Liver (tissue), 9 donors: ENCODE results near the gene RCN2. TPM values are rescaled to one million over a fixed set of nuclear protein-coding genes. Genes with fewer than 3 reads are reported as not detected.

Experiments
- DNase-seq: peaks from one replicate; pipeline ENCODE4 v3.0.0-alpha.2; 2017; ENCODE audit warnings: low spot score
- H3K27ac ChIP-seq, 2 donors: one replicate each; pipeline ENCODE4 v1.7.0; 2013; ENCODE audit warnings: inconsistent platforms in 2 of 2, low read length in 2 of 2, control low read depth in 1 of 2, low read depth in 1 of 2, mild to moderate bottlenecking in 1 of 2
- H3K27me3 ChIP-seq, 4 donors: one replicate each; pipeline versions ENCODE4 v1.6.1 to v1.7.0; 2013; ENCODE audit warnings: low read length in 3 of 4, inconsistent platforms in 1 of 4, mild to moderate bottlenecking in 1 of 4, moderate library complexity in 1 of 4; ENCODE audit not compliant: control insufficient read depth in 4 of 4, insufficient read depth in 4 of 4
- H3K36me3 ChIP-seq, 4 donors: one replicate each; pipeline versions ENCODE4 v1.6.1 to v1.7.0; 2013; ENCODE audit warnings: low read length in 3 of 4, mild to moderate bottlenecking in 3 of 4, low read depth in 1 of 4, moderate library complexity in 1 of 4; ENCODE audit not compliant: control insufficient read depth in 4 of 4, insufficient read depth in 3 of 4
- H3K4me1 ChIP-seq, 4 donors: one replicate each; pipeline versions ENCODE4 v1.6.1 to v1.7.0; 2013; ENCODE audit warnings: low read length in 3 of 4, mild to moderate bottlenecking in 3 of 4, moderate library complexity in 1 of 4; ENCODE audit not compliant: control insufficient read depth in 4 of 4, insufficient read depth in 4 of 4
- H3K4me3 ChIP-seq, 3 donors: one replicate each; pipeline versions ENCODE4 v1.6.1 to v1.7.0; 2013; ENCODE audit warnings: low read length in 3 of 3, control low read depth in 1 of 3, low read depth in 1 of 3, mild to moderate bottlenecking in 1 of 3
- H3K9ac ChIP-seq, 2 donors: one replicate each; pipeline ENCODE4 v1.7.0; 2013; ENCODE audit warnings: low read length in 2 of 2, mild to moderate bottlenecking in 2 of 2, moderate library complexity in 2 of 2, control low read depth in 1 of 2, low read depth in 1 of 2
- H3K9me3 ChIP-seq, 4 donors: one replicate each; pipeline versions ENCODE4 v1.6.1 to v1.7.0; 2013; ENCODE audit warnings: low read length in 3 of 4; ENCODE audit not compliant: control insufficient read depth in 4 of 4
- ATF3 ChIP-seq: IDR thresholded peaks from 2 replicates; pipeline ENCODE4 v1.6.1; 2016; ENCODE audit warnings: antibody characterized with exemption
- CTCF ChIP-seq: fragments of 150-350 bp; IDR thresholded peaks from 2 replicates; pipeline ENCODE4 v1.5.1; 2017; ENCODE audit warnings: improper control_type of control experiment, low read depth, low read length; ENCODE audit not compliant: missing input control
- EGR1 ChIP-seq, 2 donors: IDR thresholded peaks; 2 replicates each; pipeline ENCODE4 v1.6.1; 2016 to 2018; ENCODE audit warnings: antibody characterized with exemption in 2 of 2, low read depth in 2 of 2
- FOXA1 ChIP-seq: IDR thresholded peaks from 2 replicates; pipeline ENCODE4 v1.6.1; 2016; ENCODE audit warnings: antibody characterized with exemption
- FOXA2 ChIP-seq: IDR thresholded peaks from 2 replicates; pipeline ENCODE4 v1.6.1; 2016; ENCODE audit warnings: antibody characterized with exemption
- GABPA ChIP-seq, 2 donors: IDR thresholded peaks in 1 of 2; conservative IDR thresholded peaks in 1 of 2; 2 replicates each; pipeline ENCODE4 v1.6.1; 2016; ENCODE audit warnings: antibody characterized with exemption in 2 of 2, mild to moderate bottlenecking in 1 of 2, moderate library complexity in 1 of 2
- HNF4A ChIP-seq, 2 donors: conservative IDR thresholded peaks; 2 replicates each; pipeline ENCODE4 v1.6.1; 2016; ENCODE audit warnings: antibody characterized with exemption in 2 of 2, mild to moderate bottlenecking in 2 of 2
- HNF4G ChIP-seq: IDR thresholded peaks from 2 replicates; pipeline ENCODE4 v1.6.1; 2016; ENCODE audit warnings: antibody characterized with exemption
- JUND ChIP-seq, 2 donors: IDR thresholded peaks; 2 replicates each; pipeline ENCODE4 v1.6.1; 2016; ENCODE audit warnings: antibody characterized with exemption in 2 of 2
- MAX ChIP-seq: IDR thresholded peaks from 2 replicates; pipeline ENCODE4 v1.6.1; 2016; ENCODE audit warnings: antibody characterized with exemption
- NR2F2 ChIP-seq: IDR thresholded peaks from 2 replicates; pipeline ENCODE4 v1.6.1; 2016; ENCODE audit warnings: antibody characterized with exemption
- RAD21 ChIP-seq, 2 donors: IDR thresholded peaks; 2 replicates each; pipeline ENCODE4 v1.6.1; 2016; ENCODE audit warnings: antibody characterized with exemption in 2 of 2, mild to moderate bottlenecking in 2 of 2
- REST ChIP-seq: IDR thresholded peaks from 2 replicates; pipeline ENCODE4 v1.6.1; 2016; ENCODE audit warnings: antibody characterized with exemption, mild to moderate bottlenecking
- RXRA ChIP-seq, 2 donors: IDR thresholded peaks; 2 replicates each; pipeline ENCODE4 v1.6.1; 2017 to 2018; ENCODE audit warnings: antibody characterized with exemption in 2 of 2, mild to moderate bottlenecking in 1 of 2
- SP1 ChIP-seq: IDR thresholded peaks from 2 replicates; pipeline ENCODE4 v1.6.1; 2018; ENCODE audit warnings: antibody characterized with exemption, mild to moderate bottlenecking
- TAF1 ChIP-seq: conservative IDR thresholded peaks from 2 replicates; pipeline ENCODE4 v1.6.1; 2016; ENCODE audit warnings: antibody characterized with exemption, mild to moderate bottlenecking
- YY1 ChIP-seq: IDR thresholded peaks from 2 replicates; pipeline ENCODE4 v1.6.1; 2016; ENCODE audit warnings: antibody characterized with exemption, mild to moderate bottlenecking
- ZBTB33 ChIP-seq: IDR thresholded peaks from 2 replicates; pipeline ENCODE4 v1.6.1; 2016; ENCODE audit warnings: antibody characterized with exemption
- WGBS: extraction: QIAGEN DNeasy Blood & Tissue Kit; methylation state at CpG from one replicate; pipeline ENCODE4 v1.1.7; 2013; 5-methylcytosine and 5-hydroxymethylcytosine counted together
- polyA plus RNA-seq, 2 donors: library from polyadenylated mRNA; stranded (reverse) in 1 of 2; unstranded in 1 of 2; fragments of 200-250 nt in 1 of 2; fragments of >200 nt in 1 of 2; fragmentation: Nextera tagmentation in 1 of 2; extraction: Ambion mirVana in 1 of 2; gene quantifications; one replicate each; pipeline versions ENCODE4 v1.2.1 to v1.2.3, GENCODE V29; 2013 to 2015
- total RNA-seq, 2 donors: library from RNA; depleted of rRNA; stranded (reverse); fragments of >200 nt; gene quantifications; one replicate each; pipeline ENCODE4 v1.2.3, GENCODE V29; 2014
- donor health status: healthy.
- donor health status: healthy.
- donor health status: healthy.
- donor health status: healthy.
- donor health status: healthy.

The RCN2 gene
- total and polyA plus RNA-seq, 4 donors, result 8.7 to 28.2 (median 15.1) TPM

GRCh38 chr15:76932135-76932966, 802 bp downstream of the RCN2 start:
- Histone ChIP-seq H3K9ac (peak overlapping the region; percentile 49 to 68), H3K27me3 (no peaks in the 10 kb centered on the region), H3K4me1 (peaks cover 2 to 17% (median 10%) of the 10 kb centered on the region in 4 donors), H3K27ac (peak overlapping the region; percentile 42 to 43), H3K36me3 (peaks cover under 1 to 11% (median 6%) of the 10 kb centered on the region in 4 donors), H3K4me3 (peak overlapping the region; percentile 61 to 94 (median 77)), H3K9me3 (no peaks in the 10 kb centered on the region)
- 26% methylated on average over 14 of the region's 14 CpGs for WGBS
- TF ChIP-seq CTCF (no peak), FOXA2 (no peak), MAX (no peak), EGR1 (IDR thresholded peaks at IDR 0.05; ENCODE audit: low read depth in 2 of 2) (no peak)
- DNase-seq, result no peak

GRCh38 chr15:76935620-76936019, 4.1 kb downstream of the RCN2 start:
- Histone ChIP-seq H3K4me1 (peaks cover 2 to 17% (median 10%) of the 10 kb centered on the region in 4 donors), H3K4me3 (no peak overlapping the region), H3K9me3 (no peaks in the 10 kb centered on the region), H3K27me3 (no peaks in the 10 kb centered on the region), H3K9ac (no peak overlapping the region), H3K36me3 (peaks cover 3 to 16% (median 9%) of the 10 kb centered on the region in 4 donors), H3K27ac (no peak overlapping the region)
- WGBS, result 95% methylated on average over 2 of the region's 2 CpGs
- TF ChIP-seq CTCF, result no peak
- no peak for TF ChIP-seq ZBTB33
- TF ChIP-seq FOXA1, result no peak
- no peak for TF ChIP-seq HNF4G
- no peak for TF ChIP-seq FOXA2
- TF ChIP-seq GABPA (IDR thresholded peaks at IDR 0.05 in 1 of 2, conservative IDR thresholded peaks at IDR 0.05 in 1 of 2), result no peak
- no peak for TF ChIP-seq NR2F2
- TF ChIP-seq HNF4A (conservative IDR thresholded peaks at IDR 0.05), result no peak
- TF ChIP-seq RAD21 (IDR thresholded peaks at IDR 0.05), result no peak
- TF ChIP-seq ATF3, result no peak
- no peak for TF ChIP-seq EGR1 (IDR thresholded peaks at IDR 0.05; ENCODE audit: low read depth in 2 of 2)
- no peak for TF ChIP-seq TAF1
- TF ChIP-seq MAX, result no peak
- TF ChIP-seq JUND (IDR thresholded peaks at IDR 0.05), result no peak
- no peak for TF ChIP-seq YY1
- TF ChIP-seq SP1, result no peak
- TF ChIP-seq REST, result no peak
- TF ChIP-seq RXRA (IDR thresholded peaks at IDR 0.05), result no peak
- no peak for DNase-seq
